GM21786 (cell line): Measurements from ENCODE around the gene SERGEF.

Experiments
- ATAC-seq: cut with Tn5 transposase; IDR thresholded peaks from one replicate; pipeline ENCODE4 v1.9.1; 2021; ENCODE audit not compliant: unreplicated experiment

Gene SERGEF

GRCh38 chr11:17772704-17773600 lies 239.9 kb downstream of the SERGEF start:
- ATAC-seq, result no peak

- ATAC-seq, result no peak
These were observed 240.9 kb downstream of the SERGEF start for GRCh38 chr11:17771841-17772401.

GRCh38 chr11:17771415-17771814 lies 241.4 kb downstream of the SERGEF start:
- no peak for ATAC-seq

- ATAC-seq, result no peak
These were observed 241.9 kb downstream of the SERGEF start for GRCh38 chr11:17770917-17771316.

- no peak for ATAC-seq
These were observed 242.7 kb downstream of the SERGEF start for GRCh38 chr11:17770048-17770652.

GRCh38 chr11:17769218-17769617 lies 243.6 kb downstream of the SERGEF start:
- ATAC-seq, result no peak

GRCh38 chr11:17768547-17768946 lies 244.3 kb downstream of the SERGEF start:
- no peak for ATAC-seq

- no peak for ATAC-seq
These were observed 244.9 kb downstream of the SERGEF start for GRCh38 chr11:17767914-17768313.

- no peak for ATAC-seq
These were observed 245.5 kb downstream of the SERGEF start for GRCh38 chr11:17767301-17767885.

GRCh38 chr11:17766590-17766989 lies 246.3 kb downstream of the SERGEF start:
- ATAC-seq, result no peak

- no peak for ATAC-seq
These were observed 246.8 kb downstream of the SERGEF start for GRCh38 chr11:17766073-17766359.

GRCh38 chr11:17765356-17766072 lies 247.3 kb downstream of the SERGEF start:
- no peak for ATAC-seq

- no peak for ATAC-seq
These were observed 248.2 kb downstream of the SERGEF start for GRCh38 chr11:17764446-17765218.

- no peak for ATAC-seq
These were observed 249.1 kb downstream of the SERGEF start for GRCh38 chr11:17763703-17764102.

- no peak for ATAC-seq
These were observed 249.6 kb downstream of the SERGEF start for GRCh38 chr11:17763244-17763643.

GRCh38 chr11:17762309-17762974 lies 250.4 kb downstream of the SERGEF start:
- no peak for ATAC-seq

- peak; percentile 71 for ATAC-seq
These were observed 252.5 kb downstream of the SERGEF start for GRCh38 chr11:17760102-17761029.

- no peak for ATAC-seq
These were observed 257.0 kb downstream of the SERGEF start for GRCh38 chr11:17755891-17756290.

GRCh38 chr11:17753641-17754040 lies 259.2 kb downstream of the SERGEF start:
- no peak for ATAC-seq
